ENCODE results near the gene RNFT2. TPM values are rescaled to one million over a fixed set of nuclear protein-coding genes. Genes with fewer than 3 reads are reported as not detected.

Gene RNFT2
- total RNA-seq, 3 donors from 2014 or later (not counting 1 experiment from before 2014, with no cell fraction given) = 4.0 to 6.9 (median 5.3) TPM

DNA sequence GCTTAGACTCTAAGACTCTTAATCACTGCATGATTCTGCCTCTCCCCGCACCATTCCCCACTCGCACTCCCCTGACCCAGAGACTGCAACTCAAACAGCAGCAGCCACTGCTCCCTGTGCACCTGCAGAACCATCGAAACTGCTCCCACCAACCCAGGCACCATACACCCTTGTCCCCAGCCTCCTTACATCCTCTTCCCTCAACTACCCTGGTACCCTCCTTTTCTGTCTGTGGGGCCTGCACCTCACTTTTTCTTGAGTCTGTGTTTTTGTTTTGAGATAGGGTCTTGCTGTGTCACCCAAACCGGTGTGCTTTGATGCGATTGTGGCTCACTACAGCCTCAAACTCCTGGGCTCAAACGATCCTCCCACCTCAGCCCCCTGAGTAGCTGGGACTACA is 69.4 kb downstream of the RNFT2 start:
- H3K27ac ChIP-seq (ENCODE audit: low read length) = no peak overlapping the region
- Mint-ChIP-seq H3K4me1 (no peaks in the 10 kb centered on the region), H3K36me3 (no peaks in the 10 kb centered on the region), H3K27ac (no peak overlapping the region), H3K27me3 (ENCODE audit: low read depth in 2 of 2) (no peaks in the 10 kb centered on the region), H3K4me3 (no peak overlapping the region), H3K9me3 (no peaks in the 10 kb centered on the region)
- ATAC-seq (no peak), DNase-seq (no peak)
- no peaks in the 10 kb centered on the region for H3K36me3 ChIP-seq (ENCODE audit: control insufficient read depth, insufficient read depth, low read length)
- TF ChIP-seq, protein P1, sequence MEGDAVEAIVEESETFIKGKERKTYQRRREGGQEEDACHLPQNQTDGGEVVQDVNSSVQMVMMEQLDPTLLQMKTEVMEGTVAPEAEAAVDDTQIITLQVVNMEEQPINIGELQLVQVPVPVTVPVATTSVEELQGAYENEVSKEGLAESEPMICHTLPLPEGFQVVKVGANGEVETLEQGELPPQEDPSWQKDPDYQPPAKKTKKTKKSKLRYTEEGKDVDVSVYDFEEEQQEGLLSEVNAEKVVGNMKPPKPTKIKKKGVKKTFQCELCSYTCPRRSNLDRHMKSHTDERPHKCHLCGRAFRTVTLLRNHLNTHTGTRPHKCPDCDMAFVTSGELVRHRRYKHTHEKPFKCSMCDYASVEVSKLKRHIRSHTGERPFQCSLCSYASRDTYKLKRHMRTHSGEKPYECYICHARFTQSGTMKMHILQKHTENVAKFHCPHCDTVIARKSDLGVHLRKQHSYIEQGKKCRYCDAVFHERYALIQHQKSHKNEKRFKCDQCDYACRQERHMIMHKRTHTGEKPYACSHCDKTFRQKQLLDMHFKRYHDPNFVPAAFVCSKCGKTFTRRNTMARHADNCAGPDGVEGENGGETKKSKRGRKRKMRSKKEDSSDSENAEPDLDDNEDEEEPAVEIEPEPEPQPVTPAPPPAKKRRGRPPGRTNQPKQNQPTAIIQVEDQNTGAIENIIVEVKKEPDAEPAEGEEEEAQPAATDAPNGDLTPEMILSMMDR (IDR thresholded peaks at IDR 0.05) = no peak
- H3K27me3 ChIP-seq (ENCODE audit: control insufficient read depth, insufficient read depth, low read length) = no peaks in the 10 kb centered on the region
- WGBS (ENCODE audit: insufficient coverage) = 87% methylated on average over 6 of the region's 6 CpGs
- no peak overlapping the region for H3K4me3 ChIP-seq (ENCODE audit: low read length)
- no peaks in the 10 kb centered on the region for H3K4me1 ChIP-seq (ENCODE audit: control insufficient read depth, insufficient read depth, low read length)
- intact Hi-C loops (cut with micrococcal nuclease) = no loop called here
- H3K9me3 ChIP-seq (ENCODE audit: control insufficient read depth, insufficient read depth, low read length) = no peaks in the 10 kb centered on the region

GRCh38 chr12:116808113-116809105 is 70.3 kb downstream of the RNFT2 start:
- no peak overlapping the region for H3K4me3 Mint-ChIP-seq
- no peak overlapping the region for H3K27ac Mint-ChIP-seq
- no peaks in the 10 kb centered on the region for H3K9me3 Mint-ChIP-seq
- TF ChIP-seq, protein P1 (IDR thresholded peaks at IDR 0.05) = no peak
- Histone ChIP-seq H3K4me3 (ENCODE audit: low read length) (no peak overlapping the region), H3K36me3 (ENCODE audit: control insufficient read depth, insufficient read depth, low read length) (no peaks in the 10 kb centered on the region), H3K27ac (ENCODE audit: low read length) (no peak overlapping the region), H3K27me3 (ENCODE audit: control insufficient read depth, insufficient read depth, low read length) (no peaks in the 10 kb centered on the region), H3K9me3 (ENCODE audit: control insufficient read depth, insufficient read depth, low read length) (no peaks in the 10 kb centered on the region), H3K4me1 (ENCODE audit: control insufficient read depth, insufficient read depth, low read length) (no peaks in the 10 kb centered on the region)
- H3K27me3 Mint-ChIP-seq (ENCODE audit: low read depth in 2 of 2) = no peaks in the 10 kb centered on the region
- no peaks in the 10 kb centered on the region for H3K36me3 Mint-ChIP-seq
- intact Hi-C loops (cut with micrococcal nuclease) = no loop called here
- 92% methylated on average over 17 of the region's 18 CpGs for WGBS (ENCODE audit: insufficient coverage)
- no peak for ATAC-seq
- no peak for DNase-seq
- H3K4me1 Mint-ChIP-seq = no peaks in the 10 kb centered on the region

- intact Hi-C loops (cut with micrococcal nuclease) = no loop called here
- DNase-seq (no peak), ATAC-seq (no peak)
- Histone ChIP-seq H3K27me3 (ENCODE audit: control insufficient read depth, insufficient read depth, low read length) (no peaks in the 10 kb centered on the region), H3K4me3 (ENCODE audit: low read length) (no peak overlapping the region), H3K27ac (ENCODE audit: low read length) (no peak overlapping the region), H3K4me1 (ENCODE audit: control insufficient read depth, insufficient read depth, low read length) (no peaks in the 10 kb centered on the region), H3K9me3 (ENCODE audit: control insufficient read depth, insufficient read depth, low read length) (no peaks in the 10 kb centered on the region), H3K36me3 (ENCODE audit: control insufficient read depth, insufficient read depth, low read length) (no peaks in the 10 kb centered on the region)
- Mint-ChIP-seq H3K4me3 (no peak overlapping the region), H3K27ac (no peak overlapping the region), H3K4me1 (no peaks in the 10 kb centered on the region), H3K36me3 (no peaks in the 10 kb centered on the region), H3K27me3 (ENCODE audit: low read depth in 2 of 2) (no peaks in the 10 kb centered on the region), H3K9me3 (no peaks in the 10 kb centered on the region)
- WGBS (ENCODE audit: insufficient coverage) = 89% methylated on average over 10 of the region's 10 CpGs
- TF ChIP-seq, protein P1 (IDR thresholded peaks at IDR 0.05) = no peak
Measured at GRCh38 chr12:116812238-116812637, 74.1 kb downstream of the RNFT2 start.
